Endothelial cell of umbilical vein (primary cell): Measurements from ENCODE around the gene ETV4. TPM values are rescaled to one million over a fixed set of nuclear protein-coding genes. Genes with fewer than 3 reads are reported as not detected.

Experiments
- Bru-seq: library from RNA; stranded (reverse); fragments of 400-500 nt; gene quantifications from one replicate; lab custom pipeline; 2021; lab: Mats Ljungman, UMichigan
- BruChase-seq, 2 experiments: library from RNA; stranded (reverse); fragments of 400-500 nt; gene quantifications; one replicate each; lab custom pipeline; 2021; lab: Mats Ljungman, UMichigan
- BruUV-seq: library from RNA; stranded (reverse); fragments of 400-500 nt; replicated peaks from 2 replicates; lab custom pipeline; 2021; lab: Mats Ljungman, UMichigan
- CTCF ChIA-PET: fragments of 300-600, 350-600 bp; sonication (Branson Sonifier 250); formaldehyde crosslinking; loops from one replicate; lab custom pipeline; 2021; ENCODE audit warnings: antibody characterized with exemption, inconsistent platforms; lab: Charles Lee
- POLR2A ChIA-PET: fragments of 300-600, 350-600 bp; sonication (Branson Sonifier 250); formaldehyde crosslinking; loops from one replicate; lab custom pipeline; 2021; ENCODE audit warnings: antibody characterized with exemption, inconsistent platforms; lab: Charles Lee
- DNase-seq: peaks from one replicate; pipeline ENCODE4 v3.0.0-alpha.2; 2011; ENCODE audit warnings: low read depth, low spot score
- FAIRE-seq: peaks from 2 replicates; lab custom pipeline; 2011; peaks lifted over from hg19 to GRCh38; lab: Jason Lieb, UNC
- H2AFZ ChIP-seq: 2 replicates; pipeline ENCODE4 v1.6.0; 2012; ENCODE audit warnings: low read depth, low read length, control low read depth, inconsistent platforms
- H3K27ac ChIP-seq: 2 replicates; pipeline ENCODE4 v1.5.1; 2011; ENCODE audit warnings: low read depth, mild to moderate bottlenecking, control low read depth, low read length, moderate library complexity; ENCODE audit not compliant: insufficient read depth
- H3K27me3 ChIP-seq, 2 experiments: 2 replicates each; pipeline versions ENCODE4 v1.6.0 to v1.6.1; 2011; ENCODE audit warnings: low read length in 2 of 2, mixed read lengths in 1 of 2; ENCODE audit not compliant: control insufficient read depth in 2 of 2, insufficient read depth in 2 of 2
- H3K36me3 ChIP-seq, 2 experiments: 2 replicates in 1 of 2; 3 replicates in 1 of 2; pipeline ENCODE4 v1.5.1; 2011; ENCODE audit warnings: low read length in 2 of 2, mild to moderate bottlenecking in 1 of 2, moderate library complexity in 1 of 2; ENCODE audit not compliant: control insufficient read depth in 2 of 2, insufficient read depth in 2 of 2; ENCODE audit errors: extremely low read depth in 1 of 2
- H3K4me1 ChIP-seq: 3 replicates; pipeline ENCODE4 v1.5.1; 2011; ENCODE audit warnings: mild to moderate bottlenecking, low read length; ENCODE audit not compliant: control insufficient read depth, insufficient read depth; ENCODE audit errors: extremely low read depth
- H3K4me2 ChIP-seq: 2 replicates; pipeline ENCODE4 v1.6.1; 2011; ENCODE audit warnings: low read length, control low read depth, mixed read lengths; ENCODE audit not compliant: insufficient read depth
- H3K4me3 ChIP-seq, 3 experiments: fragments of 200-600 bp in 1 of 3; sonication (generic), shearing (Covaris generic) in 1 of 3; replicated peaks in 1 of 3; 2 replicates each; pipeline ENCODE4 v1.5.1; 2011 to 2016; ENCODE audit warnings: control low read depth in 3 of 3, low read length in 3 of 3, mild to moderate bottlenecking in 2 of 3, inconsistent platforms in 1 of 3, low read depth in 1 of 3, moderate library complexity in 1 of 3; ENCODE audit not compliant: insufficient read depth in 1 of 3
- H3K79me2 ChIP-seq: 2 replicates; pipeline ENCODE4 v1.6.0; 2012; ENCODE audit warnings: low read length, inconsistent platforms; ENCODE audit not compliant: control insufficient read depth, insufficient read depth
- H3K9ac ChIP-seq: replicated peaks from 2 replicates; pipeline ENCODE3; 2011; ENCODE audit warnings: low read length, control low read depth; ENCODE audit not compliant: insufficient read depth; ENCODE audit errors: extremely low read depth
- H3K9me1 ChIP-seq: replicated peaks from 3 replicates; pipeline ENCODE4 v1.6.0; 2011; ENCODE audit warnings: mild to moderate bottlenecking, low read length; ENCODE audit not compliant: control insufficient read depth, insufficient read depth; ENCODE audit errors: extremely low read depth
- H3K9me3 ChIP-seq: replicated peaks from 2 replicates; pipeline ENCODE4 v1.5.1; 2012; ENCODE audit warnings: low read length, inconsistent platforms; ENCODE audit not compliant: control insufficient read depth, insufficient read depth
- H4K20me1 ChIP-seq: replicated peaks from 2 replicates; pipeline ENCODE3; 2011; ENCODE audit warnings: mild to moderate bottlenecking, low read length; ENCODE audit not compliant: control insufficient read depth, insufficient read depth; ENCODE audit errors: extremely low read depth
- EZH2 ChIP-seq: IDR thresholded peaks from 2 replicates; pipeline ENCODE4 v1.6.1; 2012; ENCODE audit warnings: borderline replicate concordance, low read depth, mild to moderate bottlenecking, moderate library complexity, low read length, inconsistent platforms; ENCODE audit not compliant: severe bottlenecking
- GATA2 ChIP-seq: IDR thresholded peaks from 2 replicates; pipeline ENCODE4 v1.7.0; 2011; ENCODE audit warnings: low read depth, mild to moderate bottlenecking, moderate library complexity, mixed read lengths, low read length; ENCODE audit not compliant: insufficient read length, insufficient read depth
- MYC ChIP-seq: IDR thresholded peaks from one replicate; pipeline ENCODE4 v1.6.1; 2011; ENCODE audit warnings: mild to moderate bottlenecking, low read depth, low read length
- dilution Hi-C: fragments of 300-500 bp; cut with MboI; formaldehyde crosslinking; loops from one replicate; pipeline ENCODE4 v1.15.0; 2019; ENCODE audit warnings: low sequenced_read_pairs; ENCODE audit not compliant: extremely low pct_ligation_motif_present
- intact Hi-C: fragments of 100-400 bp; cut with micrococcal nuclease; formaldehyde crosslinking; loops from one replicate; pipeline ENCODE4 v1.10.0; 2022
- long read RNA-seq: library from polyadenylated mRNA; stranded (forward); transcript quantifications from one replicate; pipeline ENCODE4 v2.0.0, GENCODE V29; 2021
- polyA minus RNA-seq, 3 experiments: library from RNA; depleted of rRNA, polyadenylated mRNA; stranded (reverse); fragments of >200 nt; gene quantifications; 1 replicate in 1 of 3; 2 replicates in 2 of 3; pipeline ENCODE4 v1.2.3, GENCODE V29; 2011
- polyA plus RNA-seq, 4 experiments: library from polyadenylated mRNA; depleted of rRNA in 3 of 4; stranded (reverse) in 3 of 4; unstranded in 1 of 4; fragments of >200 nt; gene quantifications; 2 replicates each; pipeline versions ENCODE4 v1.2.1 to v1.2.3, GENCODE V29; 2011 to 2012; ENCODE audit warnings: missing spikeins in 1 of 4
- total RNA-seq: library from RNA; stranded (reverse); gene quantifications from 2 replicates; pipeline ENCODE4 v1.2.3, GENCODE V29; 2021
- TF ChIP-seq, protein P1 (sequence below): IDR thresholded peaks from 2 replicates; pipeline ENCODE4 v1.6.1; 2011; ENCODE audit not compliant: insufficient read depth, insufficient read length

Gene ETV4
- total RNA-seq, result 32.2 and 39.4 TPM in 2 replicates
- 5.5 and 7.3 TPM in 2 replicates for polyA plus RNA-seq
- polyA plus RNA-seq (2011; cell fraction: cytosol; rRNA removed), result 9.0 and 11.8 TPM in 2 replicates
- 11.7 and 17.6 TPM in 2 replicates for polyA plus RNA-seq (2011; cell fraction: nucleus; rRNA removed)
- 15.3 and 20.1 TPM in 2 replicates for polyA plus RNA-seq (2012)
- polyA minus RNA-seq, result 3.6 and 10.0 TPM in 2 replicates
- 2.7 TPM for polyA minus RNA-seq (2011; cell fraction: cytosol; rRNA and poly(A)+ RNA removed)
- polyA minus RNA-seq (2011; cell fraction: nucleus; rRNA and poly(A)+ RNA removed), result 2.9 and 5.9 TPM in 2 replicates
- Bru-seq, nascent RNA, result percentile 58 among the genes with signal in this experiment
- BruChase-seq, experiment 1, labeled RNA remaining after a 6-hour chase, result percentile 50 among the genes with signal in this experiment
- percentile 49 among the genes with signal in this experiment for BruChase-seq, experiment 2, labeled RNA remaining after a 2-hour chase
- long read RNA-seq, transcript ETV4-211 (13 exons, 1,727 nt), result minor isoform, 7 of 105 reads
- long read RNA-seq, transcript ETV4-202 (12 exons, 2,182 nt), result minor isoform, 10 of 105 reads
- long read RNA-seq, transcript ETV4-201 (13 exons, 2,429 nt), result major isoform, 22 of 105 reads
- long read RNA-seq, partial matches to known transcripts, result 44 of 105 reads
- long read RNA-seq, other reads (novel, unspliced or antisense), result 16 of 105 reads

DNA sequence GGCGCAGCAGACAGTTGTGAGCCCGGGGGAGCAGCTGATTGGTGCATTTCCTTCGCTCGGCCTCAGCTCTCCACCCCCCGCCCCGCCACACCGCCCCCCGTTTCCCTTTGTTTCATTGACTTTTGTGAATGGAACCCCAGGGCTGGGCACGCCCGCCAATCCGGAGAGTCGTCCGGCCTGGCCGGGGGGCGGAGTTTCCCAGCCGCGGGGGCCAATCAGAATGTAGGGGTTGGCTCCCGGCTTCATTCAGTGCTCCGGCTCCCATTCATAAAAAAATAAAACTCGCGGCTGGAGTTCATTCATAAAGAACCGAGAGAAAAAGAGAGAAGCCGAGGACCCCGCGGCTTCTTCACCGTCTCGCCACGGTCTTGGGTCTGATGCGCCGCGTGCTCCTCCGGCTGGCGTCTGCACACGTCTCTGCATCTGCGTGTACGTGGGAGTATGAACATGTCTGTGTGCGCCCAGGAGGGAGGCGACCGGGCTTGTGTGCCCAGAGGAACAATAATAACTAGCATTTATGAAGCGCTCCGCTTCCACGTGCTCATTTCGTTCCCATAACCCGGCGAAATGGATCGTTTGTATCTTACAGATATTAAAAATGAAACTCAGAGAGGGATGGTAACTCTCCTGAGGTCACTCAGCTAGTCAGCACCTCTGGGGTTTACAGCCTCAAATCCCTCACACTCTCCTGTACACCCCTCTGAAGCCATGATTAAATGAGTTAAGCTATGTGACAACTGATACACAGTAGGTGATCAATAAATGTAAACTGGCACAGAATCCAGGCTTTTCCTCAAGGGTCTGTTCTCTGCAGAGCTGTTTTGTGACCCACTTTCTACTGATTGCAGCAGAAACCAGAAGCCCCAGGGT, at the start of gene ETV4:
Gene ETV4, minus strand, starts transcription at position 22 of the 870 bp plus-strand sequence. CDS start 723 bp downstream, outside the sequence.
- Histone ChIP-seq H3K9me1 (no peaks in the 10 kb centered on the region), H3K79me2 (peaks cover 15% of the 10 kb centered on the region), H3K36me3 (no peaks in the 10 kb centered on the region), H3K4me3 (peak within 1 kb of the TSS; percentile 28 to 75 (median 56)), H2AFZ (peak within 1 kb of the TSS; percentile 77), H3K27me3 (no peaks in the 10 kb centered on the region), H3K9ac (peak within 1 kb of the TSS; percentile 83), H3K4me1 (peaks cover 23% of the 10 kb centered on the region), H4K20me1 (no peaks in the 10 kb centered on the region), H3K4me2 (peak within 1 kb of the TSS; percentile 93), H3K27ac (peak within 1 kb of the TSS; percentile 90), H3K9me3 (no peaks in the 10 kb centered on the region)
- FAIRE-seq (peak; percentile 93), DNase-seq (peak; percentile 95)
- TSS peak; percentile 30 for BruUV-seq
- CTCF ChIA-PET, result interaction anchor here (0.5 to 2.6 kb wide), 10 partner anchors 14 to 167 kb away, joined by 3 to 12 read pairs (median 4); partner anchors contain the start of gene DHX8
- POLR2A ChIA-PET, result interaction anchor here (0.6 kb wide), 1 partner anchor 186 kb away, joined by 3 read pairs; no protein-coding TSS in a partner anchor
- intact Hi-C loops (loop anchor here (1.0 kb wide), 1 partner anchor 16 kb away; no protein-coding TSS in a partner anchor), dilution Hi-C loops (no loop called here)
- TF ChIP-seq, protein P1, sequence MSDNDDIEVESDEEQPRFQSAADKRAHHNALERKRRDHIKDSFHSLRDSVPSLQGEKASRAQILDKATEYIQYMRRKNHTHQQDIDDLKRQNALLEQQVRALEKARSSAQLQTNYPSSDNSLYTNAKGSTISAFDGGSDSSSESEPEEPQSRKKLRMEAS, result no peak
- no peak for TF ChIP-seq MYC
- TF ChIP-seq GATA2, result no peak
- TF ChIP-seq EZH2, result no peak
